Measurements from ENCODE around the gene NACA2.
A peak's percentile ranks its signal among the peaks of the same experiment; 100 is the strongest.
"Not testable (repeated sequence)": the region's sequence is repeated elsewhere in the genome, so short reads cannot be mapped to it uniquely, and the experiment has no call there.

The NACA2 gene

DNA sequence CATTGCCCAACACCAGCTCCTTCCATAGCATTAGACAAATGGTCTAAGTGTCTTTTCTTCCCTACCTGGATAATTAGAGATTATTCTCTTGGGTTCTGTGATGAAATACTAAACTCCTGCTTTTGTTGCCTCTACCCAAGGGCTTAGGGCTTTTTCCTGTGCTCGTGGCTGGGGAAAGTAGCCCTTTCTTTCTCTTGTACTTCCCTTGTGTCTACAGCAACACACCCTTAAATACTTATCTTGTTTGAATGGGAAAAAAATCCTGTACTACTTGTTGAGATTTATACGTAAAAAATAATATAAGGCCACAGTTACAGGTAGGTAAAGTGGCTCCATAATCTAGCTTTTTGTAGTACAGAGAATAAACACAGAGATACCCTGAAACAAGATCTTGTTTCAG, 7.0 kb upstream of the NACA2 start:
- DNase-seq = no peak

DNA sequence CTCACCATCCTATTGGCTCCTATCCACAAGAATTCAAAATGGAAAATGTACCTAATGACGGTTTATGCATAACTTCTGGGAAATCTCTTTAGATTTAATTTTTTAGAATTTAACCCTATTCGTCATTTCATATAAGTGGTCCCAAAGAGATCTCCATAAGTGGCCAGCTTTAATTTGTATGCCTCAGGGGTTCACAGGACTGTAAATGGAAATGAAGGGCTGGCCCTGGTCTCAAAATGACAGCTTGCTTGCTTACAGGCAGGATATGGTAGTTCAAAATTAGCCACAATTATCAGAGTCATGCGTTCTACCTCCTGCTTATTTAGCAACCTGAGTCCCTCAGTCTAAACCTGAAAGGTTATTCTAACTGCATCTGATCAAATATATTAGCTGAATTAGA, 6.6 kb upstream of the NACA2 start:
- DNase-seq = no peak

- no peak for DNase-seq
These were observed 4.6 kb upstream of the NACA2 start for GRCh38 chr17:61595418-61596186.

DNA sequence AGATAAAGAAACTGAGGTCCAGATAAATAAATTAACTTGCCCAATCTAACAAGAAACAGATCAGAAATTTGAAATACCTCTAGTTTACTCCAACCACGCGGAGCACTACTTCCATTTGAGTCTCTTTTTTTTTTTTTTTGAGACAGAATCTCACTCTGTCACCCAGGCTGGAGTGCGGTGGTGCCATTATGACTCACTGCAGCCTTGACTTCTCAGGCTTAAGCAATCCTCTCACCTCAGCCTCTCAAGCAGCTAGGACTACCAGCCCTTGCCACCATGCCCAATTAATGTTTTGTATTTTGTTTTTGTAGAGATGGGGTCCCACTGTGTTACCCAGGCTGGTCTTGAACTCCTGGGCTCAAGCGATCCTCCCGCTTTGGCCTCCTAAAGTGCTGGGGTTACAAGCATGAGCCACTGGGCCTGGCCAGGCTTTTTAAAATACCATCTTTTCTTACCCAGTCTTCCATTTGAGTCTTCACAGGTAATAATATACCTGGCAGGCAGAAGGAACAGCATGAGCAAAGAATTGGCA, 3.3 kb upstream of the NACA2 start:
- DNase-seq = no peak

- no peak for DNase-seq
These were observed 2.4 kb upstream of the NACA2 start for GRCh38 chr17:61593426-61593825.

GRCh38 chr17:61591930-61592329, 911 bp upstream of the NACA2 start:
- DNase-seq = no peak

- DNase-seq = no peak
These were observed 1.0 kb downstream of the NACA2 start for GRCh38 chr17:61589990-61590389.

DNA sequence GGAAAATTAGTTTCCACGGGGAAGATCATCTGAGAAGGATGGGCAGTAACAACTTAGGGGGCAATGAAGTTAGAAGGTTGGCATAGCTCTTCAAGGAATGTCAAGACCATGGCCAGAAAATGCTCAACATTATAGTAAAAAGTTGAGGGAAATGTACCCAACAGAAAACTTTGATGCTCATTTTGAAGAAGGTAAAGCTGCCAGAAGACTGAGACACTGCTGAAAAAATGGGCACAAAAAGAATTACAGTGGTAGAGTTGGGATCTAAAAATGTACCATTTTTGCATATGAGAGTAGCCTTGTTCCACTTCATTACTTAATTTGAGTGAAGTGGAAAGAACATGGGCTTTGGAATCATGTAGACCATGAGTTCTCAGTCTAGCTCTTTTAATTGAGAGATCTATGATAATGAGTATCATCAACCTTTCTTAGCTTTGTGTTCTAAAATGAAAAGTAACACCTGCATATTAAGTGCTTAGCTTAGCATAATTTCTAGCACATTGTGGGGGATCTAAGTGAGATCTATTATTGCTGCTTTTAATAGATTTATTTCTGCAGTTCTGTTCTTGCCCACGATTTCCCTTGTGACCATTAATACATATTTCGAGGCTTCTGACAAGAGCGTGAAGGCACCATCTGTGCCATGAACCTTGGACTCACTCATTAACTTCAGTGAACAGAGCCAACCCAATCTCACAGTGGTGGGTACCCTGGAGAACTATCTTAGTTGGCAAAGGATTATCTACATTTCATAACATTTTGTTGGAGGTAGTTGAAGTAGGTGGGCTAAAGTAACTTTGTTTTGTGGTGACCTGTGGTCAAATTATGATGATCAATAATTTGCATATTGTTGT, 3.0 kb downstream of the NACA2 start:
- no peak for DNase-seq

DNA sequence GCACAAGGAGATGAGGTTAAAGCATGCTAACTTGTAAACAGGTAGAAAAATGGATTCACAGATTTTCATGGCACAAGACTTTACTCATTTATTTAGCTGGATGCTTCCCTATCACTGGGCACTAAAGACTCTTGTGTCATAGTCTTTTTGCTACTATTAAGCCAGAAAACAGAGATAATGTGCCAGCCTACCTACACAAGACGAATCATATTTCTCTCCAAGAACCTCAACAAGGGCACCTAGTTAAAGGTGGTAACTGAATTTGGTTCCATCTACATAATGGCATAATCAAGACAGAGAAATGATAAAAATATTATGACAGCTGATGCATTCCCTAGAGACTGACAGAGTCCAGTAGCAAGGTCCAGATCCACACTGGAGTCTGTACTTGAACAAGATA, 3.8 kb downstream of the NACA2 start:
- no peak for DNase-seq

- not testable (repeated sequence) for DNase-seq
These were observed 4.4 kb downstream of the NACA2 start for GRCh38 chr17:61586622-61587021.

DNA sequence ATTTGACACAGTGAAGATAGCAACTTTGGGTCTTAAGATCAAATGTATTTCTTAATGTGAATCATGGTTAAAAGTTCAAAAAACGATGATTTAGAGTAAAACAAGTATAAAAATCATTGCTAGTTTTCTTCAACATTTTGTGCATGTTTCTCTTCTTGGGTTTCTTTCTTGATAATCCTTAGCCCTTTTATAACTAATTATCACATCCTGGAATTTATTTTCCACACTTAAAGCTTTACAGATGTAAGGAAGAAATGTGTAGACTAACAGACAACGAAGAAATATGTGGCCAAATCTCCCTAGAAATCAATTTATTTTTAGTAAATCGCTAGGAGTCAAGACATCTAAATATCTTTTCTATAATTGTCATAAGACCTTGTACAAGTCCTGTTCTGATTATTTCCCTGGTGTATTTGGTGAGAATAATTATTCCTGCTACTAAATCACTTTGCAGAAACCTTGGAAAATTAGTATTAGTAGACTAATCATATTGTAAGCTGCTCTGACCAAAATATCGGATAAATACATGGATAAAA, 4.9 kb downstream of the NACA2 start:
- no peak for DNase-seq

DNA sequence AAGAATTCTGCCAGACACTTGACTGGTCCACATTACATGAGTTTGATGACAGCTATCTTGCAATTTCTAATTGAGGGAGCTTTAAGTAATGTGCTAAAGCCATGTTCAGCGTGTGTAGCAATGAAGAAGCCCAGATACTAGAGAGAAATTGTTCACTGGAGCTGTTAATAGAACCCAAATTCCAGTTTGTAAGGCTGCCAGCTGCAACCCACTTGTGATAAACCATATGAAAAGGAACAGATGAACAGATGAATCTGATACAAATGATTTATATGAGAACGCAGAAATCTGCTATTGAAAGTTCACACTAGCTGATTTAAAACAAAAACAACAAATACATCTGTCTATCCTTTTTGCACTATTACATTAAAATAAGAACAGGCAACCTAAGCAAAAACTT, 6.2 kb downstream of the NACA2 start:
- no peak for DNase-seq

DNA sequence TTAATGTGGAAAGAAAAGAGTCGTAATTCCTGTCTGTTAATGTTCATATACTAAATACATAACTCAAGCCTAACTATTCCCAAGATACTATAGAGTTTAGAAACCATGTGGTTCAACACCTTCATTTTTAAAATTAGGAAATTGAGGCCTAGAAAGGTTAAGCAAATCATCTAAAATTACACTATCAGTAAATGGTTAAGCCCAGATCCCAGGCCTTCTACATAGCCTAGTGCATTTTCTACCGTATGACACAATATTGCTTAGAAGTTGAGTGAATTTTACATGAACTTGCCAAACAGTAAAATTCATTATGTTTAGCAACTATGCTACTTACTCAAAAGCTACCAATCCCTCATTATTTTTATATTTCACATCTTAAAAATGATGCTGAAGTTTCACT, 6.8 kb downstream of the NACA2 start:
- DNase-seq = no peak

DNA sequence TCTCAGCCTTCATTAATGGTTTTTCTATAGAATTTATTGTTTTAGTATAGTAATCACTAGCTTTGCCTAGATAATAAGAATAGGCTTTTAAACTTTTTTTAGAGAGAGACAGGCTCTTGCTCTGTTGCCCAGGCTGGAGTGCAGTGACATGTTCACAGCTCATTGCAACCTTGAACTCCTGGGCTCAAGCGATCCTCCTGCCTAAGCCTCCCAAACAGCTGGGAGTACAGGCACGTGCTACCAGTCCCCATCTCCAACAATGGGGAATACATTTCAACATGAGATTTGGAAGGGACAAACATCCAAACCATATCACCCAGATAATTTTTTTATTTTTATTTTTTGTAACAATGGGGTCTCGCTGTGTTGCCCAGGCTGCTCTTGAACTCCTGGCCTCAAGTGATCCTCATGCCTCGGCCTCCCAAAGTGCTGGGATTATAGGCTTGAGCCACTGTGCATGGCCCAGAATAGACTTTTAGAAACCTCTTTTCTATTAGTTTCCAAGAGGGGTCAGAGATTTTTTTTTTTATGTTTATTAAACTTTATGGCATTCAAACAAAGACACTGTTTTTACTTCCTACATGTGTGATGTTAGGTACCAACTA, 7.3 kb downstream of the NACA2 start:
- DNase-seq = no peak

GRCh38 chr17:61583242-61583641, 7.8 kb downstream of the NACA2 start:
- DNase-seq = peak; percentile 27

DNA sequence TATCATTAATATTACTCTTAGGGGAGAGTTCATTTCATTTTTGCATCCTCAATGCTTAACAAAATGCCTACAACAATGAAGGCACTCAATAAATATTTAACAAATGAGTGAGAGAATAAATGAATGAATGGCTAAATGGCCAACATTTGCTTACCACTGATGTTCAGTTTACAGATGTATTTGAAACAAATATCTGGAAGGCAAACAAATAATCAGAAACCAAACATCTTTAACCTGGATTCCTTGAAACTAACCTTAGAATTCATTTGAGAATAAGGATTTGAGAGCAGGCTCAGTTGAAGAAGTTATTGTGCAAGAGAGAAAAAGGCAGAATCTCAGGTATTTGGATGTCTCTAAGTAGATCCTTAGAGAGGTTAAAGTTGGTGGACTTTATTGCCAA, 8.4 kb downstream of the NACA2 start:
- no peak for DNase-seq

GRCh38 chr17:61581611-61582349, 9.2 kb downstream of the NACA2 start:
- DNase-seq = no peak

DNA sequence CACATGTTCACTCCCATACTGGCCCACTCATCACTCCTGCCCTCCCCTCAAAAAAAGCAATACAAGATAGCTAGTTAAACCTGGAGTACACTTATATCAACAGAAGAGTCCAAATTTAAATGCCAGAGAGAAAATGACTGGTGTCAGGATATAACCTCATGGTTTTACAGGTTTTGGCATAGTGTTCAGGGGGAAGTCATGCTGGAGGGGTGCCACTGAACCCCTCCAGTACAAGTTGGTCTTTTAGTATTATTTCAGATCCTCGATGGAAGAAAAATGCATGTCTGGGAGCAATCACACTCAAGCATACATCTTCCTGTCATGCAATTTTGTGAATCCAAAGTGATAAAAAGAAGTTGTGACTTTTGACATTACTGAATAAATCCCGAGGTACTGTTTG, 10.5 kb downstream of the NACA2 start:
- no peak for DNase-seq

- DNase-seq = no peak
These were observed 11.1 kb downstream of the NACA2 start for GRCh38 chr17:61579961-61580360.

DNA sequence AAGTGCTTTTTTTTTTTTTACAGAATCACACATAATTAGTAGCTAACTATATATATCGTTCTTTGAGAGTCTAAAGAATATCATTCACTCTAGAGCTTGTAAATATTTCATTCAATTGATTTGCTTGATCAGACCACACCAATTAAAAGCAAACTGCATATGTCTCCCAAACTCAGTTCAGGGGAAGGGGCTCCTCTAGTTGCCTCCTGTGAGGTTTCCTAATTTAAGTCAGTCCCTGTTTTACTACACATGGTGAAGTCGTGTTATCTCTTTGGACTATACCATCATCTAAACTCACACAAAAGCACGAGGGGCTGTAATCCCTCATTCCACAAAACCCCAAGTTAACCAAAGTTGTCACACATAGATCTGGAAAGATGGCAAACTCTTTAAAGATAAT, 11.7 kb downstream of the NACA2 start:
- DNase-seq = no peak

DNA sequence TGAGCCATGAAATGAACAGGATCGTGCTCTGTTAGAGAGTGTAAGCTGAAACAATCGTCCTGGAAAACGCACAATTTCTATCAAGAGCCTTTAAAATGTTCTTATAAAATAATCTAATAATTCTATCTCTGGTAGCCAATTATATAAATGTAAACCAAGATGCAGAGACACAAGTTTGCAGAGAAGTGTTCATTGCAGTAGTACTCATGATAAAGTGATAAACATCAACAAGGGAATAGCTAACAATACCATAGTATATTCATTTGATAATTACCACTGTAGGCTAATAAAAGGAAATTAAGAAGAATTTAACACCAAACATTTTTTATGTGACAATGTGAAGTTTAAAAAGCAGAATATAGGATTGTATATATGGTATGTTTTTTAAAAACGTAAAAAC, 12.4 kb downstream of the NACA2 start:
- no peak for DNase-seq

DNA sequence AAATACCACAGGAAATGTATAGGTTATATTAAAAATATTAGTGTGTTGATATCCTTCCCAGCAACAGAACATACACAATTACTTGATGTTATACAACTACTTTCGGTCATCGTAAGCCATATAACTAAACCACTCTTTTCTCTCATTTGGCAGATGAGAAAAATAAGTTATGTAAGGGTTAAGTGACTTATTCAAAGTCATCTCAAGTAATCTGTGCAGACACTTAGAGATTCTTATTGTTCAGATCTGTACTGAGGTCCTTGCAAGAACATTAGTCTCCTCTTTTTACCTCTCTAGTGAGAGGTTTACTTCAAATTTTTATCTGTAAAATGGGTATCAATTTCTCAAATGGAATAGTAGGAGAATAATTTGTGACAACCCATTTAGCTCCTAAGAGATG, 15.0 kb downstream of the NACA2 start:
- DNase-seq = no peak

All from NCI-H1092 treated with DMSO at 0.1 percent for 48 hours (cell line).